ENCODE data around the gene CCNJL. TPM values are rescaled to one million over a fixed set of nuclear protein-coding genes. Genes with fewer than 3 reads are reported as not detected.

CCNJL gene
- total and polyA plus RNA-seq, 4 donors = 9.1 to 22.3 (median 13.4) TPM

DNA sequence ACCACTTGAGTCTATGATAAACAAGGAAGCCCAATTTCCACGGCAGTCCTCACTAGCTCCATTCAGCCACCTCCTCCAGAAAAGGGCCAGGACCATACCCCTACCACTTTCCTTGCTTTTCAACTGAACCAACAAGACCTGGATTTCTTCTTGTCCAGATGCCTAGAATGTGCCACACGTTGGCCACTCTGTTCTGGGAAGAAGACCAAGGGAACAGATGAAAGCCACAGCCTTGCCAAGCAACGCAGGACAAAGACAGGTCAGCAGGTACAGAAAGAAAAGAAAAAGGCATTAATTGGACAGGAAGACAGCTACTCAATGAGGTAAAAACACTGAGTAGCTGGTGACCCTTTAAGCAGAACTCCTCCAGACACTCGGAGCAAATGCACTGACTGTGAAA lies 2.2 kb downstream of the CCNJL start:
- DNase-seq = no peak
- Histone ChIP-seq H3K27ac (ENCODE audit: low read depth in 1 of 2, low read length in 1 of 2) (no peak overlapping the region), H3K4me3 (no peak overlapping the region), H3K36me3 (ENCODE audit: control insufficient read depth in 4 of 4, insufficient read depth in 4 of 4, low read length in 4 of 4) (peaks cover 3 to 8% (median 6%) of the 10 kb centered on the region in 4 donors), H3K9ac (ENCODE audit: insufficient read depth in 1 of 2, low read length in 2 of 2) (no peak overlapping the region), H3K4me1 (ENCODE audit: control insufficient read depth in 5 of 5, insufficient read depth in 5 of 5, low read length in 5 of 5) (peaks cover 0 to 15% (median 6%) of the 10 kb centered on the region in 5 donors), H3K27me3 (ENCODE audit: control insufficient read depth in 3 of 3, insufficient read depth in 3 of 3, low read length in 2 of 3) (no peaks in the 10 kb centered on the region), H3K9me3 (ENCODE audit: control insufficient read depth in 4 of 4, insufficient read depth in 3 of 4, low read length in 3 of 4) (no peaks in the 10 kb centered on the region)
- TF ChIP-seq, protein P1, sequence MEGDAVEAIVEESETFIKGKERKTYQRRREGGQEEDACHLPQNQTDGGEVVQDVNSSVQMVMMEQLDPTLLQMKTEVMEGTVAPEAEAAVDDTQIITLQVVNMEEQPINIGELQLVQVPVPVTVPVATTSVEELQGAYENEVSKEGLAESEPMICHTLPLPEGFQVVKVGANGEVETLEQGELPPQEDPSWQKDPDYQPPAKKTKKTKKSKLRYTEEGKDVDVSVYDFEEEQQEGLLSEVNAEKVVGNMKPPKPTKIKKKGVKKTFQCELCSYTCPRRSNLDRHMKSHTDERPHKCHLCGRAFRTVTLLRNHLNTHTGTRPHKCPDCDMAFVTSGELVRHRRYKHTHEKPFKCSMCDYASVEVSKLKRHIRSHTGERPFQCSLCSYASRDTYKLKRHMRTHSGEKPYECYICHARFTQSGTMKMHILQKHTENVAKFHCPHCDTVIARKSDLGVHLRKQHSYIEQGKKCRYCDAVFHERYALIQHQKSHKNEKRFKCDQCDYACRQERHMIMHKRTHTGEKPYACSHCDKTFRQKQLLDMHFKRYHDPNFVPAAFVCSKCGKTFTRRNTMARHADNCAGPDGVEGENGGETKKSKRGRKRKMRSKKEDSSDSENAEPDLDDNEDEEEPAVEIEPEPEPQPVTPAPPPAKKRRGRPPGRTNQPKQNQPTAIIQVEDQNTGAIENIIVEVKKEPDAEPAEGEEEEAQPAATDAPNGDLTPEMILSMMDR (IDR thresholded peaks at IDR 0.05; ENCODE audit: control extremely low read depth, extremely low read depth) = no peak
- ATAC-seq (ENCODE audit: insufficient read depth, low FRiP score) = no peak
- 81 to 94% methylated on average over 4 of the region's 4 CpGs for WGBS, 2 donors

DNA sequence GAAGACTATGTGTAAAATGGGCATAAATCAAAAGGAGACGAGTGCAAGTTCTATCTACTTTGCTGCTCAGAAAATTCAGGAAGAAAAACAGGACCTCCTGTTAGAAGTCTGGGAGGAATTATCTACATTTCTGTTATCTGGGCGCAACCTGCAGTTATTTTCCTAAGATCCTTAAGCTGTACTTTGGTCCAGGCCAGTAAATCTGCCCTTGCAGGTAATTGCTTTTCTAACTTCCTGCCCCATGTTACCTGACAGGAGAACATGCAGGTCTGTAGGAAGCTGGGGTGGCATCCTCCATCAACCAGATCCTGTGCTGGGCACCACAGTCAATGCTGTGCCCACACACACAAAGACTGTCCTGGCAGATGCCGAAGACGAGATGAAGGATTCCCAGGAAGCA lies 5.7 kb downstream of the CCNJL start:
- Histone ChIP-seq H3K27ac (ENCODE audit: low read depth in 1 of 2, low read length in 1 of 2) (no peak overlapping the region), H3K4me1 (ENCODE audit: control insufficient read depth in 5 of 5, insufficient read depth in 5 of 5, low read length in 5 of 5) (peaks cover 0 to 9% (median 6%) of the 10 kb centered on the region in 5 donors), H3K9me3 (ENCODE audit: control insufficient read depth in 4 of 4, insufficient read depth in 3 of 4, low read length in 3 of 4) (no peaks in the 10 kb centered on the region), H3K9ac (ENCODE audit: insufficient read depth in 1 of 2, low read length in 2 of 2) (no peak overlapping the region), H3K27me3 (ENCODE audit: control insufficient read depth in 3 of 3, insufficient read depth in 3 of 3, low read length in 2 of 3) (no peaks in the 10 kb centered on the region), H3K36me3 (ENCODE audit: control insufficient read depth in 4 of 4, insufficient read depth in 4 of 4, low read length in 4 of 4) (peaks cover 3 to 10% (median 8%) of the 10 kb centered on the region in 4 donors), H3K4me3 (no peak overlapping the region)
- ATAC-seq (ENCODE audit: insufficient read depth, low FRiP score) = no peak
- TF ChIP-seq, protein P1 (IDR thresholded peaks at IDR 0.05; ENCODE audit: control extremely low read depth, extremely low read depth) = no peak
- 97 to 98% methylated on average over 4 of the region's 4 CpGs for WGBS, 2 donors
- DNase-seq = no peak

DNA sequence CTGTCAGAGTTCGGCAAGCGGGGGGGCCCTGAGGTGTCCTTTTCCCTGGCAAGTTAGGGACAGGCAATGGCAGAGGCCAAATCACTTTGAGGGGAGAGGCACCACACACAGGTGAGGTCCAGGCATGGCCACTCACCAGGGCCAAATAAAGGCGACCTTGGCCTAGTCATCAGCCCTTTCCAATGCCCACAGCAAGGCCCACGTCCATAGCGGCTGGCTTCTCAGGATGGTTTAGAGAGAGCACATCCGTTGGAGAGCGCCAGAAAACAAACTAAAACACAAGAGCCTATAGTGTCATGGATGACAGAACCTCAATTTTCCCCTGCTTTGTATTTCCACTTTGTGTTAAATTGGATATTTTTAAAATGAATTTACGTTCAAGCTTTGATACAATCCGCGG lies 7.0 kb downstream of the CCNJL start:
- H3K9ac ChIP-seq (ENCODE audit: insufficient read depth in 1 of 2, low read length in 2 of 2) = no peak overlapping the region
- H3K4me1 ChIP-seq (ENCODE audit: control insufficient read depth in 5 of 5, insufficient read depth in 5 of 5, low read length in 5 of 5) = peaks cover 0 to 4% (median 0%) of the 10 kb centered on the region in 5 donors
- peaks cover 3 to 10% (median 8%) of the 10 kb centered on the region in 4 donors for H3K36me3 ChIP-seq (ENCODE audit: control insufficient read depth in 4 of 4, insufficient read depth in 4 of 4, low read length in 4 of 4)
- DNase-seq (no peak), ATAC-seq (ENCODE audit: insufficient read depth, low FRiP score) (no peak)
- TF ChIP-seq, protein P1 (IDR thresholded peaks at IDR 0.05; ENCODE audit: control extremely low read depth, extremely low read depth) = no peak
- WGBS, 2 donors = 94 to 96% methylated on average over 10 of the region's 10 CpGs
- no peak overlapping the region for H3K27ac ChIP-seq (ENCODE audit: low read depth in 1 of 2, low read length in 1 of 2)
- H3K9me3 ChIP-seq (ENCODE audit: control insufficient read depth in 4 of 4, insufficient read depth in 3 of 4, low read length in 3 of 4) = no peaks in the 10 kb centered on the region
- no peaks in the 10 kb centered on the region for H3K27me3 ChIP-seq (ENCODE audit: control insufficient read depth in 3 of 3, insufficient read depth in 3 of 3, low read length in 2 of 3)
- no peak overlapping the region for H3K4me3 ChIP-seq

DNA sequence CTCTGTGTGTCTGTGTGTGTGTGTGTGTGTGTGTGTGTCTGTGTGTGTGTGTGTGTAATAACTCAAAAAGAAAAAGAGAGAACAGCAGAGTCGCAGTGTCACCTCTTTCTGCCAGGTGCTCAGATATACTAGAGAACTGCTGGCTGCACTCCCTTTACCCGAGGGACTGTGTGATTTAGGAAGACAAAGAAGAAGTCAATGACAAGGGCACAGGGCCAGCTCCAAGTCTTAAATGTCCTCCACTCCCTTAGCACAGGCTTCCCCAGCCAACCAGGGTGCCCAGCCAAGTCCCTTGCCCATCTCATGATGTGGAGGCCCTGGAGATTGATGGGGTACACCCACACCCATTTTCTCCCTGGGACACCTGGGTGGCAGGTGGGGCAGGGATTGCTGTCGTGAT lies 8.7 kb downstream of the CCNJL start:
- DNase-seq (no peak), ATAC-seq (ENCODE audit: insufficient read depth, low FRiP score) (no peak)
- H3K4me1 ChIP-seq (ENCODE audit: control insufficient read depth in 5 of 5, insufficient read depth in 5 of 5, low read length in 5 of 5) = peaks cover 0 to 6% (median 0%) of the 10 kb centered on the region in 5 donors
- H3K27me3 ChIP-seq (ENCODE audit: control insufficient read depth in 3 of 3, insufficient read depth in 3 of 3, low read length in 2 of 3) = no peaks in the 10 kb centered on the region
- WGBS, 2 donors = 67 to 74% methylated on average over 3 of the region's 3 CpGs
- H3K9ac ChIP-seq (ENCODE audit: insufficient read depth in 1 of 2, low read length in 2 of 2) = no peak overlapping the region
- TF ChIP-seq, protein P1 (IDR thresholded peaks at IDR 0.05; ENCODE audit: control extremely low read depth, extremely low read depth) = no peak
- H3K36me3 ChIP-seq (ENCODE audit: control insufficient read depth in 4 of 4, insufficient read depth in 4 of 4, low read length in 4 of 4) = peaks cover 3 to 10% (median 6%) of the 10 kb centered on the region in 4 donors
- no peak overlapping the region for H3K4me3 ChIP-seq
- no peaks in the 10 kb centered on the region for H3K9me3 ChIP-seq (ENCODE audit: control insufficient read depth in 4 of 4, insufficient read depth in 3 of 4, low read length in 3 of 4)
- H3K27ac ChIP-seq (ENCODE audit: low read depth in 1 of 2, low read length in 1 of 2) = no peak overlapping the region

Measured in lung (tissue), 12 donors.